HepG2 (cell line): Measurements from ENCODE around the gene DROSHA. TPM values are rescaled to one million over a fixed set of nuclear protein-coding genes. Genes with fewer than 3 reads are reported as not detected.
"Not testable (repeated sequence)": the region's sequence is repeated elsewhere in the genome, so short reads cannot be mapped to it uniquely, and the experiment has no call there.

Experiments
- ATAC-seq: fragments of 200-7000 bp; cut with Tn5 transposase; 3 replicates; pipeline ENCODE4 v1.9.1; 2020; ENCODE audit warnings: mild to moderate bottlenecking, moderate library complexity
- BruUV-seq: library from RNA; stranded (reverse); fragments of 400-500 nt; replicated peaks from 2 replicates; lab custom pipeline; 2021; lab: Mats Ljungman, UMichigan
- CTCF ChIA-PET: fragments of 300-600 bp; formaldehyde crosslinking; extraction: SDS; loops from one replicate; lab custom pipeline; 2021; ENCODE audit warnings: low total read pairs, inconsistent platforms, low intra/inter-chr PET ratio; lab: Yijun Ruan, JAX
- POLR2A ChIA-PET: fragments of 350-600 bp; sonication (Branson Sonifier 250); formaldehyde crosslinking; loops from one replicate; lab custom pipeline; 2020; ENCODE audit warnings: antibody characterized with exemption, inconsistent platforms; lab: Yijun Ruan, JAX
- DNase-seq: peaks from one replicate; pipeline ENCODE4 v3.0.0-alpha.2; 2015; ENCODE audit warnings: low spot score
- FAIRE-seq: peaks from 3 replicates; lab custom pipeline; 2011; peaks lifted over from hg19 to GRCh38; lab: Jason Lieb, UNC
- H2AFZ ChIP-seq: one replicate; pipeline ENCODE4 v1.6.1; 2011; ENCODE audit warnings: low read length, inconsistent platforms
- H3K27ac ChIP-seq: fragments of 300-600 bp; 3 replicates; pipeline ENCODE4 v1.8.0; 2011; ENCODE audit warnings: mixed run types, mild to moderate bottlenecking, mixed read lengths, low read length, inconsistent platforms; ENCODE audit not compliant: insufficient read depth; ENCODE audit errors: extremely low read length
- H3K27me3 ChIP-seq, 2 experiments: fragments of 200-600 bp in 1 of 2; 2 replicates in 1 of 2; 3 replicates in 1 of 2; pipeline versions ENCODE4 v1.6.0 to v1.8.0; 2011; ENCODE audit warnings: low read length in 2 of 2, mild to moderate bottlenecking in 2 of 2, moderate library complexity in 2 of 2, inconsistent platforms in 1 of 2; ENCODE audit not compliant: insufficient read depth in 2 of 2, control insufficient read depth in 1 of 2
- H3K36me3 ChIP-seq, 2 experiments: fragments of 200-600 bp in 1 of 2; replicated peaks in 1 of 2; 2 replicates in 1 of 2; 3 replicates in 1 of 2; pipeline versions ENCODE4 v1.5.1 to v1.8.0; 2011; ENCODE audit warnings: low read length in 2 of 2, inconsistent platforms in 1 of 2; ENCODE audit not compliant: insufficient read depth in 2 of 2, control insufficient read depth in 1 of 2
- H3K4me1 ChIP-seq: 2 replicates; pipeline ENCODE4 v1.5.1; 2012; ENCODE audit warnings: low read length, inconsistent platforms; ENCODE audit not compliant: insufficient read depth
- H3K4me2 ChIP-seq: 2 replicates; pipeline ENCODE4 v1.6.0; 2011; ENCODE audit warnings: low read depth, low read length, inconsistent platforms
- H3K4me3 ChIP-seq, 3 experiments: fragments of 200-600 bp in 1 of 3; sonication (generic), shearing (Covaris generic) in 1 of 3; replicated peaks in 1 of 3; 2 replicates each; pipeline ENCODE4 v1.5.1; 2011 to 2016; ENCODE audit warnings: low read length in 3 of 3, inconsistent platforms in 2 of 3, low read depth in 2 of 3, mild to moderate bottlenecking in 2 of 3, control low read depth in 1 of 3, mixed read lengths in 1 of 3; ENCODE audit not compliant: insufficient read depth in 1 of 3
- H3K79me2 ChIP-seq: one replicate; pipeline ENCODE4 v1.6.1; 2011; ENCODE audit warnings: low read length, inconsistent platforms; ENCODE audit not compliant: insufficient read depth
- H3K9ac ChIP-seq: 2 replicates; pipeline ENCODE4 v1.6.0; 2011; ENCODE audit warnings: mild to moderate bottlenecking, low read depth, low read length, inconsistent platforms; ENCODE audit not compliant: insufficient read depth
- H3K9me3 ChIP-seq: 2 replicates; pipeline ENCODE4 v1.5.1; 2012; ENCODE audit warnings: mild to moderate bottlenecking, low read length
- H4K20me1 ChIP-seq: 2 replicates; pipeline ENCODE4 v1.6.0; 2011; ENCODE audit warnings: inconsistent platforms, mild to moderate bottlenecking, low read length, moderate library complexity; ENCODE audit not compliant: insufficient read depth
- ZNF709 ChIP-seq: sonication (generic); formaldehyde crosslinking; IDR thresholded peaks from 2 replicates; pipeline ENCODE4 v1.5.0; 2020; ENCODE audit warnings: mild to moderate bottlenecking, missing genetic modification reagents
- WGBS: methylation state at CpG from one replicate; pipeline ENCODE4 v1.1.6; 2017; ENCODE audit warnings: low lambda C conversion rate; 5-methylcytosine and 5-hydroxymethylcytosine counted together
- in situ Hi-C: cut with HindIII; loops from 2 replicates; pipeline ENCODE4 v1.10.0; 2017; ENCODE audit warnings: low pct_unique_long_range_greater_than_20kb; ENCODE audit not compliant: extremely low pct_ligation_motif_present
- intact Hi-C: fragments of 100-400 bp; cut with micrococcal nuclease; formaldehyde crosslinking; loops from one replicate; pipeline ENCODE4 v1.10.0; 2022; ENCODE audit not compliant: unreplicated experiment
- polyA plus RNA-seq, 8 experiments: library from polyadenylated mRNA; depleted of rRNA in 3 of 8; stranded (reverse) in 7 of 8; unstranded in 1 of 8; fragments of >200 nt; fragmentation: Illumina TruSeq in 4 of 8; extraction: Trizol in 4 of 8; gene quantifications; 2 replicates each; pipeline versions ENCODE4 v1.2.1 to v1.2.3, GENCODE V29; 2011 to 2016; ENCODE audit warnings: low read depth in 4 of 8, missing spikeins in 1 of 8, mixed read lengths in 1 of 8; ENCODE audit not compliant: insufficient read depth in 1 of 8
- total RNA-seq, 5 experiments: library from RNA; depleted of rRNA; stranded (reverse); fragments of >200 nt; fragmentation: Illumina TruSeq; extraction: Trizol; gene quantifications; 2 replicates each; pipeline ENCODE4 v1.2.3, GENCODE V29; 2016; ENCODE audit warnings: low read depth in 1 of 5

The DROSHA gene
- total and polyA plus RNA-seq, 2 of the 13 experiments (the other 11 are each of a cell fraction or from before 2014, with no cell fraction given): 22.3 to 29.4 TPM

GRCh38 chr5:31396611-31397295, 135.1 kb downstream of the DROSHA start:
- ChIA-PET CTCF (no interaction called here), POLR2A (no interaction called here)
- no peaks in the 10 kb centered on the region; a peak in 1 of 5 replicates for H3K27me3 ChIP-seq
- WGBS: 55% methylated on average over 12 of the region's 12 CpGs
- no peaks in the 10 kb centered on the region for H3K4me1 ChIP-seq
- no TSS peak for BruUV-seq
- H4K20me1 ChIP-seq: no peaks in the 10 kb centered on the region
- in situ Hi-C loops (no loop called here), intact Hi-C loops (no loop called here)
- no peak overlapping the region for H3K4me3 ChIP-seq
- DNase-seq (no peak), ATAC-seq (no peak), FAIRE-seq (no peak)
- H3K79me2 ChIP-seq: no peaks in the 10 kb centered on the region
- no peaks in the 10 kb centered on the region for H3K9me3 ChIP-seq
- no peak overlapping the region for H3K27ac ChIP-seq
- H3K36me3 ChIP-seq: peaks cover 0 to 1% of the 10 kb centered on the region in 2 experiments; a peak in 2 of 5 replicates
- H3K4me2 ChIP-seq: no peak overlapping the region
- no peak for TF ChIP-seq ZNF709 (CRISPR knock-in tag)
- H2AFZ ChIP-seq: no peak overlapping the region
- H3K9ac ChIP-seq: no peak overlapping the region

GRCh38 chr5:31395450-31396045, 136.3 kb downstream of the DROSHA start:
- BruUV-seq, H3K9ac ChIP-seq, H3K36me3 ChIP-seq, H2AFZ ChIP-seq, FAIRE-seq, H3K4me3 ChIP-seq, CTCF ChIA-PET, DNase-seq, H4K20me1 ChIP-seq, H3K4me1 ChIP-seq, in situ Hi-C loops, H3K27me3 ChIP-seq, POLR2A ChIA-PET, H3K4me2 ChIP-seq, H3K79me2 ChIP-seq, ATAC-seq, intact Hi-C loops, H3K9me3 ChIP-seq, H3K27ac ChIP-seq: not testable (repeated sequence)
- WGBS: 54% methylated on average over 10 of the region's 14 CpGs
